Hippocampal formation (tissue), 2 donors: ENCODE data around the gene FCN2.

ENCODE experiments used
- DNase-seq, 2 donors: peaks; one replicate each; lab custom pipeline; 2025; lab: John Stamatoyannopoulos, UW

Gene FCN2

GRCh38 chr9:134880484-134881312 lies at the start of gene FCN2:
TSS of gene FCN2 (plus strand) at chr9:134880810. CDS start at chr9:134880822, 12 bp downstream.
- no peak for DNase-seq

GRCh38 chr9:134830926-134831720 lies 49.5 kb upstream of the FCN2 start:
- no peak for DNase-seq

- no peak for DNase-seq
Observed at GRCh38 chr9:134832471-134832870, 48.1 kb upstream of the FCN2 start.

GRCh38 chr9:134833294-134833880 lies 47.2 kb upstream of the FCN2 start:
- no peak for DNase-seq

GRCh38 chr9:134834217-134834956 lies 46.2 kb upstream of the FCN2 start:
- peak in 1 of 2 donors; percentile 13 for DNase-seq

- no peak for DNase-seq
Observed at GRCh38 chr9:134834957-134835419, 45.6 kb upstream of the FCN2 start.

GRCh38 chr9:134835448-134835847 lies 45.2 kb upstream of the FCN2 start:
- no peak for DNase-seq

GRCh38 chr9:134835987-134836386 lies 44.6 kb upstream of the FCN2 start:
- no peak for DNase-seq

GRCh38 chr9:134836406-134836970 lies 44.1 kb upstream of the FCN2 start:
- no peak for DNase-seq

- DNase-seq: no peak
Observed at GRCh38 chr9:134837529-134837928, 43.1 kb upstream of the FCN2 start.

- DNase-seq: no peak
Observed at GRCh38 chr9:134838651-134839454, 41.8 kb upstream of the FCN2 start.

- no peak for DNase-seq
Observed at GRCh38 chr9:134839455-134840125, 41.0 kb upstream of the FCN2 start.

GRCh38 chr9:134840511-134840910 lies 40.1 kb upstream of the FCN2 start:
- DNase-seq: no peak

- DNase-seq: no peak
Observed at GRCh38 chr9:134841180-134841904, 39.3 kb upstream of the FCN2 start.

GRCh38 chr9:134842321-134842720 lies 38.3 kb upstream of the FCN2 start:
- DNase-seq: no peak

- DNase-seq: no peak
Observed at GRCh38 chr9:134843740-134844139, 36.9 kb upstream of the FCN2 start.

- no peak for DNase-seq
Observed at GRCh38 chr9:134844821-134845220, 35.8 kb upstream of the FCN2 start.

GRCh38 chr9:134846187-134846586 lies 34.4 kb upstream of the FCN2 start:
- no peak for DNase-seq

GRCh38 chr9:134846699-134847098 lies 33.9 kb upstream of the FCN2 start:
- DNase-seq: no peak
